Naive thymus-derived CD4-positive, alpha-beta T cell (primary cell): ENCODE data around the gene RIPOR1. TPM values are rescaled to one million over a fixed set of nuclear protein-coding genes. Genes with fewer than 3 reads are reported as not detected.
"Not testable (repeated sequence)": the region's sequence is repeated elsewhere in the genome, so short reads cannot be mapped to it uniquely, and the experiment has no call there.

Source experiments
- ATAC-seq: fragments of 150-1000 bp; cut with Tn5 transposase; 2 replicates; pipeline ENCODE4 v1.10.0; 2021; ENCODE audit warnings: mild to moderate bottlenecking, moderate library complexity
- CTCF ChIA-PET: fragments of 350-600 bp; sonication (Branson Sonifier 250); formaldehyde crosslinking; loops from one replicate; lab custom pipeline; 2021; ENCODE audit warnings: antibody characterized with exemption; lab: Charles Lee
- POLR2A ChIA-PET: fragments of 350-600 bp; sonication (Branson Sonifier 250); formaldehyde crosslinking; loops from one replicate; lab custom pipeline; 2021; ENCODE audit warnings: antibody characterized with exemption, inconsistent platforms; lab: Charles Lee
- DNase-seq, 9 donors: peaks; one replicate each; pipeline versions ENCODE4 v3.0.0 to v3.0.0-alpha.2; 2020 to 2022; ENCODE audit warnings: mixed read lengths in 1 of 9
- H3K27ac ChIP-seq: one replicate; pipeline ENCODE4 v1.7.0; 2013; ENCODE audit warnings: mild to moderate bottlenecking, low read depth, low read length, moderate library complexity
- H3K27me3 ChIP-seq, 2 donors: one replicate each; pipeline ENCODE4 v1.7.0; 2013; ENCODE audit warnings: low read length in 2 of 2, mild to moderate bottlenecking in 2 of 2, moderate library complexity in 2 of 2; ENCODE audit not compliant: control insufficient read depth in 2 of 2, insufficient read depth in 2 of 2
- H3K36me3 ChIP-seq, 3 experiments: 1 replicate in 2 of 3; 2 replicates in 1 of 3; pipeline ENCODE4 v1.7.0; 2013; ENCODE audit warnings: low read length in 3 of 3, mild to moderate bottlenecking in 3 of 3, moderate library complexity in 1 of 3; ENCODE audit not compliant: insufficient read depth in 3 of 3, control insufficient read depth in 2 of 3
- H3K4me1 ChIP-seq, 2 donors: one replicate each; pipeline ENCODE4 v1.7.0; 2013; ENCODE audit warnings: low read length in 2 of 2, mild to moderate bottlenecking in 2 of 2, moderate library complexity in 1 of 2; ENCODE audit not compliant: control insufficient read depth in 2 of 2, insufficient read depth in 2 of 2
- H3K4me3 ChIP-seq: 2 replicates; pipeline ENCODE4 v1.7.0; 2013; ENCODE audit warnings: mild to moderate bottlenecking, low read length
- H3K9me3 ChIP-seq, 3 experiments: 1 replicate in 2 of 3; 2 replicates in 1 of 3; pipeline ENCODE4 v1.7.0; 2013; ENCODE audit warnings: low read length in 3 of 3; ENCODE audit not compliant: control insufficient read depth in 2 of 3
- H3K27ac Mint-ChIP-seq, 9 donors: one replicate each; pipeline ENCODE4 v1.8.0; 2020 to 2022; ENCODE audit warnings: mixed read lengths in 9 of 9, mild to moderate bottlenecking in 8 of 9, moderate library complexity in 5 of 9, inconsistent platforms in 2 of 9
- H3K27me3 Mint-ChIP-seq, 5 donors: one replicate each; pipeline ENCODE4 v1.8.0; 2021 to 2022; ENCODE audit warnings: mixed read lengths in 5 of 5, mild to moderate bottlenecking in 1 of 5
- H3K36me3 Mint-ChIP-seq, 5 donors: one replicate each; pipeline ENCODE4 v1.8.0; 2020 to 2022; ENCODE audit warnings: mixed read lengths in 5 of 5, mild to moderate bottlenecking in 3 of 5, inconsistent platforms in 1 of 5
- H3K4me1 Mint-ChIP-seq, 7 donors: one replicate each; pipeline ENCODE4 v1.8.0; 2020 to 2022; ENCODE audit warnings: mixed read lengths in 7 of 7, mild to moderate bottlenecking in 3 of 7, inconsistent platforms in 1 of 7
- H3K4me3 Mint-ChIP-seq, 10 donors: one replicate each; pipeline ENCODE4 v1.8.0; 2020 to 2022; ENCODE audit warnings: mild to moderate bottlenecking in 10 of 10, mixed read lengths in 10 of 10, moderate library complexity in 6 of 10, inconsistent platforms in 2 of 10
- H3K9me3 Mint-ChIP-seq, 11 donors: one replicate each; pipeline ENCODE4 v1.8.0; 2020 to 2022; ENCODE audit warnings: mixed read lengths in 11 of 11, mild to moderate bottlenecking in 4 of 11, inconsistent platforms in 1 of 11, moderate library complexity in 1 of 11
- intact Hi-C, 2 donors: fragments of 100-400 bp; cut with micrococcal nuclease; formaldehyde crosslinking; loops; one replicate each; pipeline ENCODE4 v1.15.1; 2023
- polyA plus RNA-seq, 2 donors: library from polyadenylated mRNA; unstranded; fragments of 300-500 nt; fragmentation: Illumina TruSeq; gene quantifications; one replicate each; pipeline ENCODE4 v1.2.3, GENCODE V29; 2021
- total RNA-seq, 6 experiments: library from RNA in 5 of 6; stranded (reverse) in 5 of 6; gene quantifications; 1 replicate in 5 of 6; 2 replicates in 1 of 6; pipeline ENCODE4 v1.2.3 and lab custom pipeline; 2021 to 2026

The RIPOR1 gene
- total and polyA plus RNA-seq, 7 experiments from 2014 or later: 2.5 to 103 (median 47.2) TPM

DNA sequence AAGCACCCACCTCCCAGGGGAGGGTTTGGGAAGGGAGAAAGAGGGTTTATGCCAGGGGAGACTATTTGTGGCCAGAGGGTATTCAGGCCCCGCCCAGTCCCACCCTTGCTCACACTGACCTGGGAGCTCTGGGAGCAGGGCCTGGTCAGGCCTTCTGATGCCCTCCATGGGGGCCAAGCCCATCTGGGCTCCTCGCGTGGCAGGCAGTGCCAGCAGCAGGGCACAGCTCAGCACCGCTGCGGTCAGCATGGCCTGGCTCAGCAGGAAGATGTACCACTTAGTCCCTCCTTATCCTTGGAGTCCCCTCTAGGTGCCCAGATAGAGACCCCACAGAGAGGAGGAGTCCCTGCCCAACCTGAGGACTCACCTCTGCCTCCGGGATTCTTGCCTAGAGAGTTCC lies 45.5 kb upstream of the RIPOR1 start, which contains the start of gene AGRP:
Gene AGRP, minus strand, starts transcription at position 398 of the 400 bp plus-strand sequence. Its CDS starts 149 bp downstream, at position 249.
- H3K9me3 Mint-ChIP-seq: no peaks in the 10 kb centered on the region
- peaks cover 17 to 47% (median 32%) of the 10 kb centered on the region in 7 donors for H3K4me1 Mint-ChIP-seq

GRCh38 chr16:67483731-67484525 lies 44.7 kb upstream of the RIPOR1 start:
- Histone ChIP-seq H3K27ac (peak overlapping the region; percentile 99), H3K4me1 (peaks cover 10 to 24% of the 10 kb centered on the region in 2 donors), H3K4me3 (no peak overlapping the region), H3K36me3 (peaks cover 0 to 27% (median 9%) of the 10 kb centered on the region in 3 experiments), H3K27me3 (no peaks in the 10 kb centered on the region), H3K9me3 (no peaks in the 10 kb centered on the region)
- Mint-ChIP-seq H3K4me3 (peak overlapping the region in 5 of 10 donors; percentile 16 to 98 (median 36)), H3K36me3 (peaks cover 0 to 11% (median 3%) of the 10 kb centered on the region in 5 donors), H3K27ac (peak overlapping the region in 8 of 9 donors; percentile 57 to 97 (median 72)), H3K9me3 (no peaks in the 10 kb centered on the region), H3K4me1 (peaks cover 15 to 43% (median 36%) of the 10 kb centered on the region in 7 donors), H3K27me3 (no peaks in the 10 kb centered on the region)
- CTCF ChIA-PET: interaction anchor here (1.1 to 9.7 kb wide), 5 partner anchors 10 to 183 kb away, joined by 4 to 70 read pairs (median 11); no protein-coding TSS in a partner anchor
- intact Hi-C loops: loop anchor here in 1 of 2 donors (5.0 to 10.0 kb wide), 2 partner anchors 237 to 761 kb away; partner anchors contain the start of genes FHOD1, PLA2G15 and SLC9A5
- no peak for DNase-seq
- ATAC-seq: no peak
- POLR2A ChIA-PET: interaction anchor here (0.8 to 3.0 kb wide), 5 partner anchors 16 to 323 kb away, joined by 3 to 16 read pairs (median 3); partner anchors contain the start of genes RANBP10 and TSNAXIP1

More for the DNA sequence above, 45.5 kb upstream of the RIPOR1 start, which contains the start of gene AGRP:
- H3K27me3 Mint-ChIP-seq: no peaks in the 10 kb centered on the region
- H3K36me3 ChIP-seq: peaks cover 0 to 27% (median 9%) of the 10 kb centered on the region in 3 experiments
- H3K27ac Mint-ChIP-seq: peak within 1 kb of the TSS; percentile 95 to 99 (median 98)
- DNase-seq: no peak
- POLR2A ChIA-PET: interaction anchor here (0.9 to 3.0 kb wide), 7 partner anchors 10 to 602 kb away, joined by 3 to 16 read pairs (median 5); partner anchors contain the start of gene NFATC3
- peak within 1 kb of the TSS; percentile 99 for H3K27ac ChIP-seq
- CTCF ChIA-PET: interaction anchor here (1.1 to 9.7 kb wide), 4 partner anchors 11 to 79 kb away, joined by 4 to 70 read pairs (median 20); partner anchors contain the start of gene CTCF
- peaks cover 0 to 11% (median 3%) of the 10 kb centered on the region in 5 donors for H3K36me3 Mint-ChIP-seq
- peak within 1 kb of the TSS; percentile 95 to 100 (median 99) for H3K4me3 Mint-ChIP-seq
- H3K9me3 ChIP-seq: no peaks in the 10 kb centered on the region
- no peaks in the 10 kb centered on the region for H3K27me3 ChIP-seq
- no peak for ATAC-seq
- H3K4me3 ChIP-seq: peak within 1 kb of the TSS; percentile 92
- peaks cover 10 to 25% of the 10 kb centered on the region in 2 donors for H3K4me1 ChIP-seq
- intact Hi-C loops: loop anchor here in 1 of 2 donors (5.0 to 10.0 kb wide), 2 partner anchors 236 to 762 kb away; partner anchors contain the start of genes FHOD1, PLA2G15 and SLC9A5

DNA sequence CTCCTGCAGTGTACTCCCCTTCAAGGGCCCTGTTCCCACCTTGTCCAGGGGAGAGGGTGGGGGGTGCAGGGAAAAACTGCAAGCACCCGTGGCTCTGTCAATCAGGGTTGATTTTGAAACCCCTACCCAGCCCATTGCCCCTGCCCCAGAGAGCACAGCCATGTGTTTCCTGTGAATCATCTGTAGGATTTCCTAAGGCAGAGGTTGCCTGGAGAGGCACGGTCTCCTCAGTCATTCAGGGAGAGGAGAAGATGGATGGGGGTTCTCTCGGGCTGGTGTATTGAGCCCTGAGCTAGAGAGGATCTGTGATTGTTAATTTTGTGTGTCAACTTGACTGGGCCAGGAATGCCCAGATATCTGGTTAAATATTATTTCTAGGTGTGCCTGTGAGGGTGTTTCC lies 41.8 kb upstream of the RIPOR1 start:
- DNase-seq: no peak
- peak; percentile 58 for ATAC-seq
- no peaks in the 10 kb centered on the region for H3K27me3 ChIP-seq
- H3K27me3 Mint-ChIP-seq: no peaks in the 10 kb centered on the region
- no peaks in the 10 kb centered on the region for H3K9me3 ChIP-seq
- ChIA-PET POLR2A (no interaction called here), CTCF (interaction anchor here (9.7 kb wide), 1 partner anchor 28 kb away, joined by 70 read pairs; no protein-coding TSS in a partner anchor)
- H3K9me3 Mint-ChIP-seq: no peaks in the 10 kb centered on the region
- peaks cover 0 to 26% (median 9%) of the 10 kb centered on the region in 3 experiments for H3K36me3 ChIP-seq
- H3K4me1 Mint-ChIP-seq: peaks cover 17 to 39% (median 32%) of the 10 kb centered on the region in 7 donors
- H3K36me3 Mint-ChIP-seq: peaks cover 0 to 11% (median 0%) of the 10 kb centered on the region in 5 donors
- no peak overlapping the region for H3K4me3 Mint-ChIP-seq
- intact Hi-C loops: loop anchor here in 1 of 2 donors (10.0 kb wide), 1 partner anchor 758 kb away; the partner anchor contains the start of gene PLA2G15
- H3K27ac ChIP-seq: no peak overlapping the region
- peaks cover 10 to 11% of the 10 kb centered on the region in 2 donors for H3K4me1 ChIP-seq
- no peak overlapping the region for H3K4me3 ChIP-seq
- peak overlapping the region in 3 of 9 donors; percentile 25 to 74 (median 39) for H3K27ac Mint-ChIP-seq

GRCh38 chr16:67487561-67487960 lies 41.1 kb upstream of the RIPOR1 start:
- DNase-seq, H3K4me1 ChIP-seq, H3K4me3 ChIP-seq, H3K4me3 Mint-ChIP-seq, H3K27me3 ChIP-seq, H3K27me3 Mint-ChIP-seq, H3K9me3 ChIP-seq, H3K27ac ChIP-seq, POLR2A ChIA-PET, ATAC-seq, H3K9me3 Mint-ChIP-seq: not testable (repeated sequence)
- CTCF ChIA-PET: interaction anchor here (0.6 to 9.7 kb wide), 3 partner anchors 27 to 539 kb away, joined by 3 to 70 read pairs (median 9); no protein-coding TSS in a partner anchor
- peaks cover 0 to 11% (median 0%) of the 10 kb centered on the region in 5 donors for H3K36me3 Mint-ChIP-seq
- peaks cover 10 to 32% (median 26%) of the 10 kb centered on the region in 7 donors for H3K4me1 Mint-ChIP-seq
- intact Hi-C loops: loop anchor here in 1 of 2 donors (10.0 kb wide), 1 partner anchor 757 kb away; the partner anchor contains the start of gene PLA2G15
- peak overlapping the region in 7 of 9 donors; percentile 20 to 81 (median 43) for H3K27ac Mint-ChIP-seq
- H3K36me3 ChIP-seq: peaks cover 0 to 28% (median 9%) of the 10 kb centered on the region in 3 experiments

GRCh38 chr16:67489401-67490083 lies 39.1 kb upstream of the RIPOR1 start:
- Histone ChIP-seq H3K4me1 (peaks cover 3 to 4% of the 10 kb centered on the region in 2 donors), H3K27me3 (no peaks in the 10 kb centered on the region), H3K36me3 (peaks cover 0 to 26% (median 6%) of the 10 kb centered on the region in 3 experiments), H3K4me3 (no peak overlapping the region), H3K9me3 (no peaks in the 10 kb centered on the region), H3K27ac (peak overlapping the region; percentile 48)
- no peak overlapping the region for H3K4me3 Mint-ChIP-seq
- intact Hi-C loops: loop anchor here in 1 of 2 donors (5.0 to 10.0 kb wide), 2 partner anchors 153 to 755 kb away; partner anchors contain the start of gene PLA2G15
- H3K27ac Mint-ChIP-seq: peak overlapping the region in 8 of 9 donors; percentile 41 to 84 (median 70)
- CTCF ChIA-PET: interaction anchor here (0.7 to 10.4 kb wide), 6 partner anchors 8 to 178 kb away, joined by 3 to 174 read pairs (median 6); partner anchors contain the start of gene ATP6V0D1
- H3K36me3 Mint-ChIP-seq: peaks cover 0 to 9% (median 4%) of the 10 kb centered on the region in 5 donors
- no peaks in the 10 kb centered on the region for H3K27me3 Mint-ChIP-seq
- POLR2A ChIA-PET: interaction anchor here (0.7 to 2.5 kb wide), 3 partner anchors 8 to 31 kb away, joined by 3 to 10 read pairs (median 5); partner anchors contain the start of gene ATP6V0D1
- H3K4me1 Mint-ChIP-seq: peaks cover 9 to 24% (median 18%) of the 10 kb centered on the region in 7 donors
- ATAC-seq: no peak
- no peak for DNase-seq
- H3K9me3 Mint-ChIP-seq: no peaks in the 10 kb centered on the region
